Nephron progenitor cell (in vitro differentiated cells): ENCODE results near the gene DLL1.

Experiments used
- DNase-seq: peaks from one replicate; pipeline ENCODE4 v3.0.0; 2021
- H3K27ac Mint-ChIP-seq: 2 replicates; pipeline ENCODE4 v1.8.0; 2021; ENCODE audit warnings: mild to moderate bottlenecking, moderate library complexity, mixed read lengths
- H3K27me3 Mint-ChIP-seq: 2 replicates; pipeline ENCODE4 v1.8.0; 2021; ENCODE audit warnings: mild to moderate bottlenecking, low read depth, mixed read lengths; ENCODE audit not compliant: poor library complexity
- H3K36me3 Mint-ChIP-seq: 2 replicates; pipeline ENCODE4 v1.8.0; 2021; ENCODE audit warnings: low read depth, mixed read lengths
- H3K4me1 Mint-ChIP-seq: 2 replicates; pipeline ENCODE4 v1.8.0; 2021; ENCODE audit warnings: mixed read lengths
- H3K4me3 Mint-ChIP-seq: 2 replicates; pipeline ENCODE4 v1.8.0; 2021; ENCODE audit warnings: mild to moderate bottlenecking, moderate library complexity, mixed read lengths
- H3K9me3 Mint-ChIP-seq: 2 replicates; pipeline ENCODE4 v1.8.0; 2021; ENCODE audit warnings: mild to moderate bottlenecking, moderate library complexity, mixed read lengths
- TF ChIP-seq, protein P1 (sequence below): fragments of 200-600 bp; sonication (generic); IDR thresholded peaks from 2 replicates; pipeline ENCODE4 v1.5.0; 2021; ENCODE audit warnings: antibody characterized with exemption

Gene DLL1

DNA sequence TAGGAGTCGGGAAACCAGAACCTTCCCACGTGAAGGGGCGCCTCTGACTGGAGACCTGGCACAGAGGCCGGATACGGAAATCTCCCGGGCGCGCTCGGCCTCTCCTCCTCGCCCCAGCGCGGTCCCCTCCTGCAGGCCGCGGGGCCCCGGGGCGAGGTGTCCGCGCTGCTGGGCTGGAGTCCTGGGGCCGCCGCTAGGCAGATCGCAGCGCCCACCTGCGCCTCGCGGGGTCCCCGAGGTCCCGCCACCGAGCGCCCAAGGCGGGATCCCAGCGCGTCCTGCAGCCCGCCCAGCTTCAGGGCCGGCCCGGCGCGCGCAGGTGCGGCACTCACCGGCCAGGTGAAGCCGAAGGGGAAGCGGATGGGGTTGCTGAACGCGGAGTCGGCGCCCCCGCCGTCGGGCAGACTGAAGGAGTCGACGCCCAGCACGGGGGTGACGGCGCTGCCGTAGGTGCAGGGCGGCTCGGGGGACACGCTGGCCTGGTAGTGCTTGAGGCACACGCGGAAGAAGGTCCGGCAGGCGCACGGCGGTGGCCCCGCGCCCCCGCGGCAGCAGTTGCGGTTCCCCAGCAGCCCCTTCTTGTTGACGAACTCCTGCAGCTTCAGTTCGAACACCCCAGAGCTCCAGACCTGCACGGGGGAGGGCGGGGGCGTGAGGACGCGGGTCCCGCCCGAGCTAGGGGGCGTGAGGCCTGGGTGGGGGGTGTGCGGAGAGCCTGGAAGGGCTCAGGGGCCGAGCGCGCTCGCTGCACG is 1.5 kb downstream of the DLL1 start:
- H3K9me3 Mint-ChIP-seq: no peaks in the 10 kb centered on the region
- H3K4me3 Mint-ChIP-seq: peak overlapping the region; percentile 90
- no peak overlapping the region for H3K27ac Mint-ChIP-seq
- TF ChIP-seq, protein P1, sequence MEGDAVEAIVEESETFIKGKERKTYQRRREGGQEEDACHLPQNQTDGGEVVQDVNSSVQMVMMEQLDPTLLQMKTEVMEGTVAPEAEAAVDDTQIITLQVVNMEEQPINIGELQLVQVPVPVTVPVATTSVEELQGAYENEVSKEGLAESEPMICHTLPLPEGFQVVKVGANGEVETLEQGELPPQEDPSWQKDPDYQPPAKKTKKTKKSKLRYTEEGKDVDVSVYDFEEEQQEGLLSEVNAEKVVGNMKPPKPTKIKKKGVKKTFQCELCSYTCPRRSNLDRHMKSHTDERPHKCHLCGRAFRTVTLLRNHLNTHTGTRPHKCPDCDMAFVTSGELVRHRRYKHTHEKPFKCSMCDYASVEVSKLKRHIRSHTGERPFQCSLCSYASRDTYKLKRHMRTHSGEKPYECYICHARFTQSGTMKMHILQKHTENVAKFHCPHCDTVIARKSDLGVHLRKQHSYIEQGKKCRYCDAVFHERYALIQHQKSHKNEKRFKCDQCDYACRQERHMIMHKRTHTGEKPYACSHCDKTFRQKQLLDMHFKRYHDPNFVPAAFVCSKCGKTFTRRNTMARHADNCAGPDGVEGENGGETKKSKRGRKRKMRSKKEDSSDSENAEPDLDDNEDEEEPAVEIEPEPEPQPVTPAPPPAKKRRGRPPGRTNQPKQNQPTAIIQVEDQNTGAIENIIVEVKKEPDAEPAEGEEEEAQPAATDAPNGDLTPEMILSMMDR: no peak
- peak; percentile 37 for DNase-seq
- H3K27me3 Mint-ChIP-seq: peaks cover 50% of the 10 kb centered on the region
- H3K36me3 Mint-ChIP-seq: peaks cover 25% of the 10 kb centered on the region
- peaks cover 72% of the 10 kb centered on the region for H3K4me1 Mint-ChIP-seq

DNA sequence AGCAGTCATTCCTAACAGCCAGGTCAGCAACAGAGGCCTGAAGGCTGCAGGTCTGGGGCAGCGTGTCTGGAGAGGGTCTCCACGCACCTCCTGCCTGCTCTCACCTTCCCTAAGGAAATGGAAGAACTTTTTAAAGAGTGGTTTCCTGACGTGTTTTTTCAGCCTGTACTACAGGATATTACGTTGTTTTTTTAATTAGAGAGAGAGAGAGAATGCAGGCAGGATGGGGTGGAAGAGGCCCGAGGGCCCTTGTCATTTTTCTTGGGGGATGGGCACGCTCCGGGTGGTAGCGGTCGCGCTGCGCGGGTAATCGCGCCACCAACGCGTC is 2.1 kb downstream of the DLL1 start:
- Mint-ChIP-seq H3K27ac (peak overlapping the region; percentile 91), H3K4me3 (peak overlapping the region; percentile 90), H3K36me3 (peaks cover 30% of the 10 kb centered on the region), H3K4me1 (peaks cover 67% of the 10 kb centered on the region), H3K9me3 (no peaks in the 10 kb centered on the region), H3K27me3 (peaks cover 45% of the 10 kb centered on the region)
- TF ChIP-seq, protein P1: no peak
- DNase-seq: no peak

DNA sequence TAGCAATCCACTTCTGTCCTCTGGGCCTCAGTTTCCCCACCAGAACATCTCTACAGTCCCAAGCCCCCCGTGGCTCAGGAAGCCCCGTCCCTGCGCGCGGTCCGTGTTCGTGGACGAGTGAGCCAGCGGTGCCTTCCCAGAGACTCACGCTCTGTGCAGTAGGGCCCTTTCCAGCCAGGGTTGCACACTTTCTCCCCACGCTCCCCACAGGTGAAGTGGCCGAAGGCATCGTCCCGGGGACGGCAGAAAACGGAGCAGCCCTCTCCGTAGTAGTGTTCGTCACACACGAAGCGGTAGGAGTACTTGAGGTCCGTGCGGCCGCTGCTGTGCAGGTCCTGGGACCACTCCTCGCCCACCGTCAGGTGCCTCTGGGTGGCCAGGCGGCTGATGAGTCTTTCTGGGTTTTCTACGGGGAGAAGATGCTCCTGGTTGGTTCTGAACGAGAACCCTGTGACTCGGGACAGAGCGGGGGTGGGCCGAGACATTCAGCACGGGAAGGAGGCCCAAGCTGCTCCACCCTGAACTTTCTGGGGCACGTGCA is 2.7 kb downstream of the DLL1 start:
- Mint-ChIP-seq H3K36me3 (peaks cover 33% of the 10 kb centered on the region), H3K4me3 (peak overlapping the region; percentile 90), H3K27ac (peak overlapping the region; percentile 91), H3K27me3 (peaks cover 38% of the 10 kb centered on the region), H3K9me3 (no peaks in the 10 kb centered on the region), H3K4me1 (peaks cover 60% of the 10 kb centered on the region)
- TF ChIP-seq, protein P1: no peak
- DNase-seq: no peak

DNA sequence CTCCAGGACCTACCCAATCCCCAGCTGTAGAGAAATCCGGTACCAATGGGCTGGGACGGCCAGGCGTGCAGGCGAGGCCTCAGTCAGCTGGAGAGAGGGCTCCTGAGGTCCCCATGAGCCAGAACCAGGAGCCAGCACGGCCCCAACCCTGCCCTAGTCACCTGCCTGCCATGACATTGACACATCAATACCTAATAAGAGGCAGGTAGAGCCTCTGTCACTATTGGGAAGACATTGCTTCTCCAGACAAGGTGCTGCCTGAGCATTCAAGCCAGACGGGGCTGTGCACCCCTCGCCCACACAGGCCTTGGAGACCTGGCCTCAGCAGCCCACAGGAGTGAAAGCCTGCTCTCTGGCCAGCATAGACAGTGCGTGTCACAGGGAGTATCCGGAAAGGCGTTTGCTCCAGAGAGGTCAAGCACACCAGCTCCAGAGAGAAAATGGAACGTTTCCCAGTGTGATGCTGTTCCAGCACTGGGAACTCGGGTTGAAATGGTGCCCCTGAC is 3.5 kb downstream of the DLL1 start:
- Mint-ChIP-seq H3K27ac (no peak overlapping the region), H3K4me1 (peaks cover 53% of the 10 kb centered on the region), H3K9me3 (no peaks in the 10 kb centered on the region), H3K36me3 (peaks cover 40% of the 10 kb centered on the region), H3K27me3 (peaks cover 31% of the 10 kb centered on the region), H3K4me3 (peak overlapping the region; percentile 90)
- TF ChIP-seq, protein P1: no peak
- DNase-seq: no peak

DNA sequence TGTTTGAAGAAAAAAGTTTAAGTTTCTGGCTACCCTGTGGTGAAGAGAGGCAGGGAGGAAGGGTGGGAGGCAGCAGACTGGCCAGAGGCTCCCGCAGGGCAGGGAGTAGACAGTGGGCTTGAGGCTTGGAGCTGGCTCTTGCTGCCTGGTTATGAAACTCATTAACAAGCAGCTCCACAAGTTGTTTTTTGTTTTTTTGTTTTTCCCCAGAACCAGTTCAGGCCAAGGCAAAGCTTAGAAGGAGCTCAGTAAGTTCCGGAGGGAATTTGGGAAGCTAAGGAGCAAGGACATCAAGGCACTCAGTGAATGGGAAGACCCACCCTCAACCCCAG is 4.0 kb downstream of the DLL1 start:
- H3K27me3 Mint-ChIP-seq: peaks cover 28% of the 10 kb centered on the region
- H3K36me3 Mint-ChIP-seq: peaks cover 45% of the 10 kb centered on the region
- H3K4me1 Mint-ChIP-seq: peaks cover 48% of the 10 kb centered on the region
- H3K4me3 Mint-ChIP-seq: peak overlapping the region; percentile 90
- TF ChIP-seq, protein P1: no peak
- H3K9me3 Mint-ChIP-seq: no peaks in the 10 kb centered on the region
- DNase-seq: no peak
- no peak overlapping the region for H3K27ac Mint-ChIP-seq
